Osteoblast (primary cell): ENCODE data around the gene SMIM1. TPM values are rescaled to one million over a fixed set of nuclear protein-coding genes. Genes with fewer than 3 reads are reported as not detected.
"Not testable (repeated sequence)": the region's sequence is repeated elsewhere in the genome, so short reads cannot be mapped to it uniquely, and the experiment has no call there.

Source experiments
- DNase-seq: peaks from one replicate; pipeline ENCODE4 v3.0.0; 2011; ENCODE audit warnings: low spot score, mixed read lengths; ENCODE audit not compliant: insufficient read length; ENCODE audit errors: missing footprints
- H2AFZ ChIP-seq: 2 replicates; pipeline ENCODE4 v1.6.0; 2011; ENCODE audit warnings: mild to moderate bottlenecking, low read length
- H3K27ac ChIP-seq: 2 replicates; pipeline ENCODE4 v1.5.1; 2011; ENCODE audit warnings: mild to moderate bottlenecking, low read depth, low read length, moderate library complexity
- H3K27me3 ChIP-seq: 2 replicates; pipeline ENCODE4 v1.6.0; 2012; ENCODE audit warnings: mild to moderate bottlenecking, control low read depth, inconsistent platforms, low read length, moderate library complexity; ENCODE audit not compliant: insufficient read depth
- H3K36me3 ChIP-seq: 2 replicates; pipeline ENCODE4 v1.5.1; 2011; ENCODE audit warnings: mild to moderate bottlenecking, low read length, control low read depth, moderate library complexity; ENCODE audit not compliant: insufficient read depth
- H3K4me1 ChIP-seq: 2 replicates; pipeline ENCODE4 v1.5.1; 2011; ENCODE audit warnings: mild to moderate bottlenecking, low read length, control low read depth, moderate library complexity; ENCODE audit not compliant: insufficient read depth
- H3K4me2 ChIP-seq: 2 replicates; pipeline ENCODE4 v1.6.0; 2011; ENCODE audit warnings: mild to moderate bottlenecking, low read length; ENCODE audit not compliant: insufficient read depth
- H3K4me3 ChIP-seq: fragments of 200-600 bp; sonication (generic); 3 replicates; pipeline ENCODE4 v1.5.1; 2012; ENCODE audit warnings: mild to moderate bottlenecking, low read length, inconsistent platforms; ENCODE audit not compliant: insufficient read depth
- H3K79me2 ChIP-seq: 2 replicates; pipeline ENCODE4 v1.6.0; 2012; ENCODE audit warnings: mild to moderate bottlenecking, low read length, control low read depth, inconsistent platforms; ENCODE audit not compliant: insufficient read depth
- H3K9me3 ChIP-seq: 2 replicates; pipeline ENCODE4 v1.5.1; 2011; ENCODE audit warnings: low read depth, low read length, control low read depth
- H4K20me1 ChIP-seq: 2 replicates; pipeline ENCODE4 v1.6.0; 2012; ENCODE audit warnings: mild to moderate bottlenecking, low read length, control low read depth; ENCODE audit not compliant: insufficient read depth
- total RNA-seq: library from RNA; depleted of rRNA; stranded (reverse); fragments of >200 nt; gene quantifications from 2 replicates; pipeline ENCODE4 v1.2.3, GENCODE V29; 2012
- TF ChIP-seq, protein P1 (sequence below): IDR thresholded peaks from 2 replicates; pipeline ENCODE4 v1.5.1; 2011; ENCODE audit warnings: mild to moderate bottlenecking, low read depth, low read length, moderate library complexity; ENCODE audit errors: extremely low read depth

The SMIM1 gene
- total RNA-seq, 1 donor, result not detected

DNA sequence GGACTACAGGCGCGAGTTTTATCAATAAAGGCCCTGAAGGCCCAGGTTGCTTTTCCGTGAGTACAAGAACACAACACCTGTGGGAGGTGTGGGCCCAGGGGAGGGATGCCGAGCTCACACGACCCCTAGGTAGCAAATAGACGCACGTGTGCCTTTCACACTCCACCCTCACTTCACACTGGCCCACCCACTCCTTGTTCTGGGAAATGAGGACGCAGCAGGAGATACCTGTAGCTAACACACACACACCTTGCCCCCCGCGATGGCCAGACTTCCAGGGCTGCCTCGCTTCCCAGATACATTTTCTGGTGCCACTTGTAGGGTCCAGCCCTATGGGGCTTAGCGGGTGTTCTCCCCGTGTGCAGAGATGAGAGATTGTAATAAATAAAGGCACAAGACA, 24.6 kb upstream of the SMIM1 start:
- Histone ChIP-seq H2AFZ (peak overlapping the region; percentile 75), H3K4me3 (peak overlapping the region; percentile 77), H3K9me3 (no peaks in the 10 kb centered on the region), H3K79me2 (no peaks in the 10 kb centered on the region), H3K4me1 (peaks cover 14% of the 10 kb centered on the region), H3K36me3 (peaks cover under 1% of the 10 kb centered on the region), H4K20me1 (peaks cover 8% of the 10 kb centered on the region), H3K27me3 (peaks cover 5% of the 10 kb centered on the region), H3K27ac (no peak overlapping the region), H3K4me2 (peak overlapping the region; percentile 84)
- TF ChIP-seq, protein P1, sequence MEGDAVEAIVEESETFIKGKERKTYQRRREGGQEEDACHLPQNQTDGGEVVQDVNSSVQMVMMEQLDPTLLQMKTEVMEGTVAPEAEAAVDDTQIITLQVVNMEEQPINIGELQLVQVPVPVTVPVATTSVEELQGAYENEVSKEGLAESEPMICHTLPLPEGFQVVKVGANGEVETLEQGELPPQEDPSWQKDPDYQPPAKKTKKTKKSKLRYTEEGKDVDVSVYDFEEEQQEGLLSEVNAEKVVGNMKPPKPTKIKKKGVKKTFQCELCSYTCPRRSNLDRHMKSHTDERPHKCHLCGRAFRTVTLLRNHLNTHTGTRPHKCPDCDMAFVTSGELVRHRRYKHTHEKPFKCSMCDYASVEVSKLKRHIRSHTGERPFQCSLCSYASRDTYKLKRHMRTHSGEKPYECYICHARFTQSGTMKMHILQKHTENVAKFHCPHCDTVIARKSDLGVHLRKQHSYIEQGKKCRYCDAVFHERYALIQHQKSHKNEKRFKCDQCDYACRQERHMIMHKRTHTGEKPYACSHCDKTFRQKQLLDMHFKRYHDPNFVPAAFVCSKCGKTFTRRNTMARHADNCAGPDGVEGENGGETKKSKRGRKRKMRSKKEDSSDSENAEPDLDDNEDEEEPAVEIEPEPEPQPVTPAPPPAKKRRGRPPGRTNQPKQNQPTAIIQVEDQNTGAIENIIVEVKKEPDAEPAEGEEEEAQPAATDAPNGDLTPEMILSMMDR, result no peak
- peak; percentile 25 for DNase-seq

DNA sequence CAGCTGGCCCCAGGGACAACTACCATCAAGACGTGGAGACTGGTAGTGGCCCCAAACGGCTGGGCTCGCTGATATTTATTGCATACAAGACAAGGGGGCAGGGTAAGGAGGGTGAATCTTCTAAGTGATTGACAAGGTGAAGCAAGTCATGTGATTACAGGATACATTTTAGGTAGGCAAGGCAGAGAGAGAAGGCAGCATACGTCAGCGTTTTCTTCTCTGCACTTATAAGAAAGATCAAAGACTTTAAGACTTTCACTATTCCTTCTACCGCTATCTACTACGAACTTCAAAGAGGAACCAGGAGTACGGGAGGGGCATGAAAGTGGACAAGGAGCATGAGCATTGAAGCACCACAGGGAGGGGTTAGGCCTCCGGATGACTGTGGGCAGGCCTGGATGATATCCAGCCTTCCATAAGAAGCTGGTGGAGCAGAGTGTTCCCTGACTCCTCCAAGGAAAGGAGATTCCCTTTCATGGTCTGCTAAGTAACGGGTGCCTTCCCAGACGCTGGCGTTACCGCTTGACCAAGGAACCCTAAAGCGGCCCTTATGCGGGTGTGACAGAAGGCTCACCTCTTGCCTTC, 24.1 kb upstream of the SMIM1 start:
- H3K9me3 ChIP-seq, H2AFZ ChIP-seq, DNase-seq, H3K36me3 ChIP-seq, H3K4me3 ChIP-seq, H3K4me2 ChIP-seq, H3K79me2 ChIP-seq, H3K27ac ChIP-seq, H3K27me3 ChIP-seq, H4K20me1 ChIP-seq: not testable (repeated sequence)
- peaks cover 12% of the 10 kb centered on the region for H3K4me1 ChIP-seq

DNA sequence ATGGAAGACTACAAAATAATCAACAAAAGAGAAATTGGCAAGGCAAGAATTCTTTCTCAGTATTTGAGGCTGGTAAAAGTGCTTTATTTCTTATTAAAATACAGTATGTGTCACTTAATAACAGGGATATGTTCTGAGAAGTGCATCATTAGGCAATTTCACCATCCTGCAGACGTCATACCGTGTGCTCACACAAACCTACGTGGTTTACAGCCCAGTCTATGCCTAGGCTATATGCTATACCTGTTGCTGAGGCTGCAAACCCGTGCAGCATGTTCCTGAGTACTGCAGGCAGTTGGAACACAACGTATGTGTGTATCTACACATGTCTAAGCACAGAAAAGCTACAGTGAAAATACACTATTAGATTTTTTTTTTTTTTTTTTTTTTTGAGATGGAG, 23.0 kb upstream of the SMIM1 start:
- Histone ChIP-seq H3K27ac (no peak overlapping the region), H3K79me2 (no peaks in the 10 kb centered on the region), H2AFZ (no peak overlapping the region), H3K27me3 (peaks cover 5% of the 10 kb centered on the region), H3K4me1 (peaks cover 12% of the 10 kb centered on the region), H3K9me3 (no peaks in the 10 kb centered on the region), H3K36me3 (no peaks in the 10 kb centered on the region), H4K20me1 (peaks cover 3% of the 10 kb centered on the region), H3K4me2 (no peak overlapping the region), H3K4me3 (no peak overlapping the region)
- DNase-seq, result peak; percentile 25
- TF ChIP-seq, protein P1, result no peak

DNA sequence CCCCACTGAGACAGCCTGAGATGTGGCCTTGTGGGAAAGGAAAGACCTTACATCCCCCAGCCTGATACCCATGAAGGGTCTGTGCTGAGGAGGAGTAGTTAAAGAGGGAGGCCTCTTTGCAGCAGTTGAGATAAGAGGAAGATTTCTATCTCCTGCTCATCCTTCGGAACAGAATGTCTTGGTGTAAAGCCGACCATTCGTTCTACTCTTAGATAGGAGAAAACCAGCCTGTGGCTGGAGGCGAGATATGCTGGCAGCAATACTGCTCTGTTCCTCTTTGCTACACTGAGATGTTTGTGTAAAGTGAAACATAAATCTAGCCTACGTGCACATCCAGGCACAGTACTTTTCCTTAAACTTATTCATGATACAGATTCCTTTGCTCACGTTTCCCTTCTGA, 21.8 kb upstream of the SMIM1 start:
- Histone ChIP-seq H3K79me2 (no peaks in the 10 kb centered on the region), H3K36me3 (no peaks in the 10 kb centered on the region), H4K20me1 (no peaks in the 10 kb centered on the region), H3K9me3 (no peaks in the 10 kb centered on the region), H3K4me1 (peaks cover 12% of the 10 kb centered on the region), H3K27ac (no peak overlapping the region), H3K4me2 (no peak overlapping the region), H3K4me3 (no peak overlapping the region), H2AFZ (no peak overlapping the region), H3K27me3 (peaks cover 5% of the 10 kb centered on the region)
- TF ChIP-seq, protein P1, result no peak
- no peak for DNase-seq
